ENCODE data around the gene IL20RB.

DNA sequence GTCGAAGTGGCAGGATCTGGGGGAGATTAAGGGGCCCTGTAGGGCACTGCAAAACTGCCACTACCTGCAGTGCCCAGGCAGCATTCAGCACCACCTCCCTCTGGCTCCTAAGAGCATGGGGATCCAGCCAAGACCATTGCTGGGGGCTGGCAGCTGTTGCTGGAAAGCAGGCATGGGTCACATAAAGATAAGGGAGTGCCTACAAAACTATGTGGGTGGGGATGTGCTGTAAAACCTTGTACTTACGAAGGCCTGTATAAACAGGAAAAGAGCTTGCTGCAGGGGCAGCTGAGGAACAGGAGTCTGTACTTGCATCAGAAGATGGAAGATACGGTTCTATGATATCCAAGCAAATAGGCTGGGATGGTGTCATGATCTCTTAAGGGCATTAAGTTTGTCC is 27.1 kb downstream of the IL20RB start:
- TF ChIP-seq, protein P1, sequence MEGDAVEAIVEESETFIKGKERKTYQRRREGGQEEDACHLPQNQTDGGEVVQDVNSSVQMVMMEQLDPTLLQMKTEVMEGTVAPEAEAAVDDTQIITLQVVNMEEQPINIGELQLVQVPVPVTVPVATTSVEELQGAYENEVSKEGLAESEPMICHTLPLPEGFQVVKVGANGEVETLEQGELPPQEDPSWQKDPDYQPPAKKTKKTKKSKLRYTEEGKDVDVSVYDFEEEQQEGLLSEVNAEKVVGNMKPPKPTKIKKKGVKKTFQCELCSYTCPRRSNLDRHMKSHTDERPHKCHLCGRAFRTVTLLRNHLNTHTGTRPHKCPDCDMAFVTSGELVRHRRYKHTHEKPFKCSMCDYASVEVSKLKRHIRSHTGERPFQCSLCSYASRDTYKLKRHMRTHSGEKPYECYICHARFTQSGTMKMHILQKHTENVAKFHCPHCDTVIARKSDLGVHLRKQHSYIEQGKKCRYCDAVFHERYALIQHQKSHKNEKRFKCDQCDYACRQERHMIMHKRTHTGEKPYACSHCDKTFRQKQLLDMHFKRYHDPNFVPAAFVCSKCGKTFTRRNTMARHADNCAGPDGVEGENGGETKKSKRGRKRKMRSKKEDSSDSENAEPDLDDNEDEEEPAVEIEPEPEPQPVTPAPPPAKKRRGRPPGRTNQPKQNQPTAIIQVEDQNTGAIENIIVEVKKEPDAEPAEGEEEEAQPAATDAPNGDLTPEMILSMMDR (IDR thresholded peaks at IDR 0.05 in 8 of 11, conservative IDR thresholded peaks at IDR 0.05 in 3 of 11): no peak
- TF ChIP-seq POLR2AphosphoS5 (IDR thresholded peaks at IDR 0.05) (no peak), POLR2A (IDR thresholded peaks at IDR 0.05) (no peak)

All from spleen (tissue), 7 donors.